22Rv1 (cell line): ENCODE data around the gene DGCR2.

Experiments used
- ZFX ChIP-seq: fragments of 450-650 bp; IDR thresholded peaks from 2 replicates; pipeline ENCODE4 v1.6.1; 2017; ENCODE audit warnings: antibody characterized with exemption, borderline replicate concordance
- TF ChIP-seq, protein P1 (sequence below): fragments of 450-650 bp; IDR thresholded peaks from 2 replicates; pipeline ENCODE4 v1.5.1; 2017; ENCODE audit warnings: mild to moderate bottlenecking

GRCh38 chr22:19086417-19086816, 35.8 kb downstream of the DGCR2 start:
- TF ChIP-seq, protein P1, sequence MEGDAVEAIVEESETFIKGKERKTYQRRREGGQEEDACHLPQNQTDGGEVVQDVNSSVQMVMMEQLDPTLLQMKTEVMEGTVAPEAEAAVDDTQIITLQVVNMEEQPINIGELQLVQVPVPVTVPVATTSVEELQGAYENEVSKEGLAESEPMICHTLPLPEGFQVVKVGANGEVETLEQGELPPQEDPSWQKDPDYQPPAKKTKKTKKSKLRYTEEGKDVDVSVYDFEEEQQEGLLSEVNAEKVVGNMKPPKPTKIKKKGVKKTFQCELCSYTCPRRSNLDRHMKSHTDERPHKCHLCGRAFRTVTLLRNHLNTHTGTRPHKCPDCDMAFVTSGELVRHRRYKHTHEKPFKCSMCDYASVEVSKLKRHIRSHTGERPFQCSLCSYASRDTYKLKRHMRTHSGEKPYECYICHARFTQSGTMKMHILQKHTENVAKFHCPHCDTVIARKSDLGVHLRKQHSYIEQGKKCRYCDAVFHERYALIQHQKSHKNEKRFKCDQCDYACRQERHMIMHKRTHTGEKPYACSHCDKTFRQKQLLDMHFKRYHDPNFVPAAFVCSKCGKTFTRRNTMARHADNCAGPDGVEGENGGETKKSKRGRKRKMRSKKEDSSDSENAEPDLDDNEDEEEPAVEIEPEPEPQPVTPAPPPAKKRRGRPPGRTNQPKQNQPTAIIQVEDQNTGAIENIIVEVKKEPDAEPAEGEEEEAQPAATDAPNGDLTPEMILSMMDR, result peak; percentile 17; the same call in 1 of the 2 replicates
- TF ChIP-seq ZFX, result no peak
